Prostate gland (tissue), 2 donors: ENCODE data around the gene CAMK2B. TPM values are rescaled to one million over a fixed set of nuclear protein-coding genes. Genes with fewer than 3 reads are reported as not detected.

Experiments used
- DNase-seq: peaks from one replicate; pipeline ENCODE4 v3.0.0-alpha.2; 2019; ENCODE audit warnings: low spot score
- H3K27ac ChIP-seq, 2 donors: fragments of 200-600 bp; sonication (generic); 2 replicates each; pipeline ENCODE4 v1.5.1; 2017 to 2019
- H3K27me3 ChIP-seq: fragments of 200-600 bp; sonication (generic); replicated peaks from 2 replicates; pipeline ENCODE4 v1.5.1; 2019; ENCODE audit not compliant: insufficient read depth
- H3K36me3 ChIP-seq, 2 donors: fragments of 200-600 bp; sonication (generic); 1 replicate in 1 of 2; 2 replicates in 1 of 2; pipeline versions ENCODE4 v1.5.1 to v1.8.1; 2017 to 2019
- H3K4me1 ChIP-seq: fragments of 200-600 bp; sonication (generic); replicated peaks from 2 replicates; pipeline ENCODE4 v1.5.1; 2019
- H3K4me3 ChIP-seq, 2 donors: fragments of 200-600 bp; sonication (generic); 2 replicates each; pipeline ENCODE4 v1.5.1; 2017 to 2019
- H3K9me3 ChIP-seq: fragments of 200-600 bp; sonication (generic); 2 replicates; pipeline ENCODE4 v1.5.1; 2017
- POLR2A ChIP-seq: fragments of 450-650 bp; IDR thresholded peaks from one replicate; pipeline ENCODE4 v1.6.1; 2016; ENCODE audit warnings: antibody characterized with exemption, mild to moderate bottlenecking
- POLR2AphosphoS5 ChIP-seq: sonication (generic); formaldehyde crosslinking; IDR thresholded peaks from one replicate; pipeline ENCODE4 v1.6.1; 2017; ENCODE audit warnings: antibody characterized with exemption
- WGBS: methylation state at CpG from one replicate; pipeline ENCODE4 v1.1.5; 2018; 5-methylcytosine and 5-hydroxymethylcytosine counted together
- intact Hi-C: fragments of 100-400 bp; cut with DNase I; formaldehyde crosslinking; loops from one replicate; pipeline ENCODE4 v1.14.2; 2022
- total RNA-seq, 2 donors: library from RNA; depleted of rRNA; stranded (reverse); fragments of >200 nt; gene quantifications; one replicate each; pipeline ENCODE4 v1.1.0, GENCODE V29; 2016
- TF ChIP-seq, protein P1 (sequence below), 4 experiments: fragments of 200-600 bp in 2 of 4; fragments of 450-650 bp in 2 of 4; sonication (generic) in 2 of 4; IDR thresholded peaks; 1 replicate in 3 of 4; 2 replicates in 1 of 4; pipeline ENCODE4 v1.5.1; 2016 to 2019; ENCODE audit warnings: antibody characterized with exemption in 4 of 4, mild to moderate bottlenecking in 2 of 4, moderate library complexity in 2 of 4

CAMK2B gene
- total RNA-seq, 2 donors from 2014 or later, result 5.7 to 16.9 TPM

DNA sequence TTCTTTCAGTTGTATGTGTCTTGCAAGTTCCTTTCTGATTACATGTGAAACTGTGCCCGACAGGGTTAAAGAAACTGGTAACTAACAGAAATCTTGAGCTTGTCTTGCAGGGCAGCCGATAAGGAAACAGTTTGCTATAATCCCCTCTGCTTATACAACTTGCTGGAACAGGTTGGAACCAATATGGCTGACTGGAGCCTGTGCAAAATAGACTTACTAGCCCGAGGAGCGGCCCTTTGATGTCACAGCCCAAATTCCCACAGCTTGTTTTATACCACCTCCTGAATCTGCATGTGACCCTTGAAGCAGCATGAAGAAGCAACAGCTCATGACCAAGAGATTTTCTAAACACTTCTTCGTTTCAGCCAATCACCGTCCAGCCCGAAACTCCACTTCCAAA, 127.9 kb downstream of the CAMK2B start:
- TF ChIP-seq POLR2AphosphoS5 (no peak), POLR2A (no peak)
- TF ChIP-seq, protein P1, sequence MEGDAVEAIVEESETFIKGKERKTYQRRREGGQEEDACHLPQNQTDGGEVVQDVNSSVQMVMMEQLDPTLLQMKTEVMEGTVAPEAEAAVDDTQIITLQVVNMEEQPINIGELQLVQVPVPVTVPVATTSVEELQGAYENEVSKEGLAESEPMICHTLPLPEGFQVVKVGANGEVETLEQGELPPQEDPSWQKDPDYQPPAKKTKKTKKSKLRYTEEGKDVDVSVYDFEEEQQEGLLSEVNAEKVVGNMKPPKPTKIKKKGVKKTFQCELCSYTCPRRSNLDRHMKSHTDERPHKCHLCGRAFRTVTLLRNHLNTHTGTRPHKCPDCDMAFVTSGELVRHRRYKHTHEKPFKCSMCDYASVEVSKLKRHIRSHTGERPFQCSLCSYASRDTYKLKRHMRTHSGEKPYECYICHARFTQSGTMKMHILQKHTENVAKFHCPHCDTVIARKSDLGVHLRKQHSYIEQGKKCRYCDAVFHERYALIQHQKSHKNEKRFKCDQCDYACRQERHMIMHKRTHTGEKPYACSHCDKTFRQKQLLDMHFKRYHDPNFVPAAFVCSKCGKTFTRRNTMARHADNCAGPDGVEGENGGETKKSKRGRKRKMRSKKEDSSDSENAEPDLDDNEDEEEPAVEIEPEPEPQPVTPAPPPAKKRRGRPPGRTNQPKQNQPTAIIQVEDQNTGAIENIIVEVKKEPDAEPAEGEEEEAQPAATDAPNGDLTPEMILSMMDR (IDR thresholded peaks at IDR 0.05), result no peak
- intact Hi-C loops, result loop anchor here (2.0 to 10.0 kb wide), 2 partner anchors 73 to 123 kb away; no protein-coding TSS in a partner anchor
- Histone ChIP-seq H3K27me3 (no peaks in the 10 kb centered on the region), H3K9me3 (no peaks in the 10 kb centered on the region), H3K4me3 (no peak overlapping the region), H3K4me1 (no peaks in the 10 kb centered on the region), H3K36me3 (no peaks in the 10 kb centered on the region), H3K27ac (no peak overlapping the region)
- 74% methylated on average over 7 of the region's 7 CpGs for WGBS
- DNase-seq, result no peak

DNA sequence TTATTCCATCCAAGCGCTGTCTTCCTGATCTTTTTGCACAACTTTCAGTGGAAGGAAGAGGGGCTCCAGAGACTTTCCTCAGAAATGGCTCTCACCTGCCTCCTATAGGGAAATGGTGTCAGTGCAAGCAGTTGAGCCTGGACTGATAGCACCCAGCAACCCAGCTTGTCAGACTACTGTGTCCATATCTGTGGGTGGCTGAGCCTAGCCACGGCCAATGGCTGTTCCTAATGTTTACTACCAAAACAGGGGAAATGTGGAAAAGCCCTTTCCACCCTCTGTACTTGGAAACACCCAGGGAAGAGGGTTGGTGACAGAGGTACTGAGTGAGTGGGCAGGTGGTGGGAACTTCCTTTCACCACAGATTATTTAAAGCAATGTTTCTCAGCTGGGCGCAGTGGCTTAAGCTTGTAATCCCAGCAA, 128.9 kb downstream of the CAMK2B start:
- intact Hi-C loops, result loop anchor here (2.0 to 10.0 kb wide), 2 partner anchors 72 to 122 kb away; no protein-coding TSS in a partner anchor
- no peak for TF ChIP-seq POLR2AphosphoS5
- TF ChIP-seq, protein P1 (IDR thresholded peaks at IDR 0.05), result peak in 3 of 4 experiments; percentile 21 to 50 (median 48)
- H3K36me3 ChIP-seq, result no peaks in the 10 kb centered on the region
- H3K9me3 ChIP-seq, result no peaks in the 10 kb centered on the region
- no peaks in the 10 kb centered on the region for H3K4me1 ChIP-seq
- no peak overlapping the region for H3K27ac ChIP-seq
- no peak overlapping the region for H3K4me3 ChIP-seq
- 37% methylated on average over 3 of the region's 3 CpGs for WGBS
- H3K27me3 ChIP-seq, result no peaks in the 10 kb centered on the region
- DNase-seq, result no peak

DNA sequence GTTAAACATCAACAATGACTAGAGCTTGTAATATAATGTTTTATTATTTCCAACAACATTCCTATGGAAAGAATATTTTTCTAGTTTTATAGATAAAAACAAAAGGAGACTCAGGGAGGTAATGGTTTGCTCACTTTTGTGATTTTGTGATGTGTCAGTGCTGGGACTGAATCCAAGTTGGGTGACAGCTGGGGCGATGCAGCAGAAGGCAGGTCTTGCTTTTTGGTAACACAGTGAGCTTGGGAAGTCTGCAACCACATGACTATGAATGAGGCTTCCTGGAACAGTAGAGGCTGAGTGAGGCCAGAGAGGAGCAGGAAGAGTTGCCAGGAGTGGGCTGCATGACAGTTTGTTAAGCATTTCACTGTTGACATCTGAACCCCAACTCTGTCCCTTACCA, 129.5 kb downstream of the CAMK2B start:
- intact Hi-C loops, result loop anchor here (2.0 to 10.0 kb wide), 2 partner anchors 71 to 121 kb away; no protein-coding TSS in a partner anchor
- H3K36me3 ChIP-seq, result no peaks in the 10 kb centered on the region
- no peaks in the 10 kb centered on the region for H3K4me1 ChIP-seq
- H3K9me3 ChIP-seq, result no peaks in the 10 kb centered on the region
- no peaks in the 10 kb centered on the region for H3K27me3 ChIP-seq
- whole genome bisulfite sequencing, result 16% methylated on average over 1 of the region's 1 CpG
- H3K4me3 ChIP-seq, result no peak overlapping the region
- H3K27ac ChIP-seq, result no peak overlapping the region
- TF ChIP-seq POLR2AphosphoS5, result no peak
- TF ChIP-seq, protein P1 (IDR thresholded peaks at IDR 0.05), result no peak
- no peak for TF ChIP-seq POLR2A
- no peak for DNase-seq

DNA sequence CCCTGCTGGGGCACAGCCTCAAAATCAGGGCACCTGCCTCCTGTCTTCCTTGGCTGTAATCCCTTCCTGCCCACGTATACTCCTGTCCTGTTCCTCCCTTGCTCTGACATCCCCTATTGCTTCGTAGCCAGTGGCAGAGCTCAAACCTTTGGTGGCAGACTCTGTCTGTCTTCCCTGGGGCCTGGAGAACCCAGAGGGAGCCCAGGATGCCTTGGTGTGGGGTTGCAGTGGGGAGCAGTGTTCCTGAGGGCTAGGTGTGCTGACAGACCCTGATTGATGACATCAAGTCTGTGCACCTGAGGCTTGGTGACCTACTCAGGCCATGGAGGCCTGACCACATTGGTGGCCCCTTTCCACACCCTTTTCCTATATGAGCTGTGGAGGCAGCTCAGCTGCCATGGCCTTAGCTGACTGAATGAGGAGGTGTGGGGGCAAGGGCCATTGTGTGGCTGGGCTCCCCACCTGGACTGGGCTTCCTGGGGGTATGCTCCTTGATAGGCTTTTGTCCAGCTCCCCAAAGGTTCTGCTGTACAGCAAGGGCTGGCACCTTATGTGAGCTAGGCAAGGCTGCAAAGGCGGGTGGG, 130.7 kb downstream of the CAMK2B start:
- Histone ChIP-seq H3K4me3 (no peak overlapping the region), H3K4me1 (no peaks in the 10 kb centered on the region), H3K27me3 (no peaks in the 10 kb centered on the region), H3K9me3 (no peaks in the 10 kb centered on the region), H3K36me3 (no peaks in the 10 kb centered on the region), H3K27ac (no peak overlapping the region)
- WGBS, result 93% methylated on average over 3 of the region's 3 CpGs
- TF ChIP-seq POLR2A (no peak), POLR2AphosphoS5 (no peak)
- TF ChIP-seq, protein P1 (IDR thresholded peaks at IDR 0.05), result no peak
- no peak for DNase-seq
- intact Hi-C loops, result loop anchor here (10.0 kb wide), 1 partner anchor 120 kb away; no protein-coding TSS in a partner anchor

DNA sequence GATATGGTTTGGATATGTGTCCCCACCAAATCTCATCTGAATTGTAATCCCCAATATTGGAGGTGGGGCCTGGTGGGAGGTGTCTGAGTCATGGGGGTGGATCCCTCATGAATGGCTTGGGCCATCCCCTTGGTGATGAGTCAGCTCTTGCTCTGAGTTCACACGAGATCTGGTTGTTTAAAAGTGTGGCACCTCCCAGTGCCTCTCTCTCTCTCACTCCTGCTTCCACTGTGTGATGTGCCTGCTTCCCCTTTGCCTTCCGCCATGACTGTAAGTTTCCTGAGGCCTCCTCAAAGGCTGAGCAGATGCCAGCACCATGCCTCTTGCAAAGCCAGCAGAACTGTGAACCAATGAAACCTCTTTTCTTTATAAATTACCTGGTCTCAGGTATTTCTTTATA, 131.3 kb downstream of the CAMK2B start:
- Histone ChIP-seq H3K27ac (no peak overlapping the region), H3K9me3 (no peaks in the 10 kb centered on the region), H3K36me3 (no peaks in the 10 kb centered on the region), H3K4me1 (no peaks in the 10 kb centered on the region), H3K27me3 (no peaks in the 10 kb centered on the region), H3K4me3 (no peak overlapping the region)
- intact Hi-C loops, result loop anchor here (10.0 kb wide), 1 partner anchor 119 kb away; no protein-coding TSS in a partner anchor
- TF ChIP-seq POLR2A, result no peak
- no peak for DNase-seq
- WGBS, result 52% methylated on average over 2 of the region's 2 CpGs
